Peyer's patch (tissue), 4 donors: ENCODE results near the gene GLMN. TPM values are rescaled to one million over a fixed set of nuclear protein-coding genes. Genes with fewer than 3 reads are reported as not detected.
"Not testable (repeated sequence)": the region's sequence is repeated elsewhere in the genome, so short reads cannot be mapped to it uniquely, and the experiment has no call there.

Experiments used
- DNase-seq, 3 donors: peaks; one replicate each; pipeline ENCODE4 v3.0.0-alpha.2; 2017 to 2019
- H3K27ac ChIP-seq, 4 donors: fragments of 200-600 bp; sonication (generic); one replicate each; pipeline ENCODE4 v1.5.1; 2016 to 2019
- H3K27me3 ChIP-seq, 2 donors: fragments of 200-600 bp; sonication (generic); one replicate each; pipeline ENCODE4 v1.5.1; 2019
- H3K36me3 ChIP-seq, 3 donors: fragments of 200-600 bp; sonication (generic); one replicate each; pipeline ENCODE4 v1.5.1; 2016 to 2019
- H3K4me1 ChIP-seq, 4 donors: fragments of 200-600 bp; sonication (generic); one replicate each; pipeline ENCODE4 v1.5.1; 2016 to 2019
- H3K4me3 ChIP-seq, 4 donors: fragments of 200-600 bp; sonication (generic); 1 replicate in 3 of 4; 2 replicates in 1 of 4; pipeline ENCODE4 v1.5.1; 2016 to 2019; ENCODE audit warnings: mild to moderate bottlenecking in 1 of 4
- H3K9me3 ChIP-seq, 4 donors: fragments of 200-600 bp; sonication (generic); one replicate each; pipeline ENCODE4 v1.5.1; 2016 to 2019; ENCODE audit warnings: mild to moderate bottlenecking in 1 of 4
- CTCF ChIP-seq, 6 experiments: fragments of 450-650 bp in 4 of 6; fragments of 200-600 bp in 2 of 6; sonication (generic) in 1 of 6; IDR thresholded peaks; one replicate each; pipeline ENCODE4 v1.5.1; 2017 to 2019; ENCODE audit warnings: antibody characterized with exemption in 6 of 6, mild to moderate bottlenecking in 3 of 6, moderate library complexity in 1 of 6
- POLR2A ChIP-seq, 2 donors: fragments of 450-650 bp; IDR thresholded peaks; one replicate each; pipeline ENCODE4 v1.5.1; 2017; ENCODE audit warnings: antibody characterized with exemption in 2 of 2, mild to moderate bottlenecking in 2 of 2, moderate library complexity in 2 of 2
- total RNA-seq, 4 donors: library from RNA; depleted of rRNA; stranded (reverse); fragments of >200 nt; gene quantifications; one replicate each; pipeline ENCODE4 v1.1.0, GENCODE V29; 2016

GLMN gene
- total RNA-seq, 4 donors from 2014 or later = 1.1 to 19.8 (median 3.8) TPM

- H3K27me3 ChIP-seq = no peaks in the 10 kb centered on the region
- no peak overlapping the region for H3K27ac ChIP-seq
- no peaks in the 10 kb centered on the region for H3K4me1 ChIP-seq
- no peak overlapping the region for H3K4me3 ChIP-seq
- peaks cover 0 to 12% (median 0%) of the 10 kb centered on the region in 3 donors for H3K36me3 ChIP-seq
- TF ChIP-seq CTCF (IDR thresholded peaks at IDR 0.05) = peak in 4 of 6 experiments; percentile 48 to 67 (median 63)
- TF ChIP-seq POLR2A (IDR thresholded peaks at IDR 0.05) = no peak
- DNase-seq = no peak
- no peaks in the 10 kb centered on the region for H3K9me3 ChIP-seq
These were observed 7.3 kb downstream of the GLMN start for GRCh38 chr1:92291372-92291999.

- not testable (repeated sequence) for H3K4me1 ChIP-seq, H3K9me3 ChIP-seq, DNase-seq, H3K27ac ChIP-seq, H3K4me3 ChIP-seq, H3K27me3 ChIP-seq
- peaks cover 0 to 22% (median 0%) of the 10 kb centered on the region in 3 donors for H3K36me3 ChIP-seq
These were observed 17.4 kb downstream of the GLMN start for GRCh38 chr1:92281411-92281810.

- not testable (repeated sequence) for H3K9me3 ChIP-seq, H3K27ac ChIP-seq, H3K27me3 ChIP-seq, H3K4me1 ChIP-seq, DNase-seq, H3K4me3 ChIP-seq
- peaks cover 0 to 14% (median 0%) of the 10 kb centered on the region in 3 donors for H3K36me3 ChIP-seq
These were observed 19.0 kb downstream of the GLMN start for GRCh38 chr1:92279781-92280180.

- no peak for DNase-seq
- H3K9me3 ChIP-seq = no peaks in the 10 kb centered on the region
- TF ChIP-seq CTCF (IDR thresholded peaks at IDR 0.05) (no peak), POLR2A (IDR thresholded peaks at IDR 0.05) (no peak)
- no peak overlapping the region for H3K4me3 ChIP-seq
- no peaks in the 10 kb centered on the region for H3K4me1 ChIP-seq
- H3K27me3 ChIP-seq = no peaks in the 10 kb centered on the region
- peaks cover 0 to 15% (median 0%) of the 10 kb centered on the region in 3 donors for H3K36me3 ChIP-seq
- H3K27ac ChIP-seq = no peak overlapping the region
These were observed 21.6 kb downstream of the GLMN start for GRCh38 chr1:92277105-92277723.

- H3K27ac ChIP-seq = no peak overlapping the region
- no peaks in the 10 kb centered on the region for H3K9me3 ChIP-seq
- H3K36me3 ChIP-seq = peaks cover 0 to 27% (median 0%) of the 10 kb centered on the region in 3 donors
- no peaks in the 10 kb centered on the region for H3K27me3 ChIP-seq
- DNase-seq = no peak
- H3K4me3 ChIP-seq = no peak overlapping the region
- no peaks in the 10 kb centered on the region for H3K4me1 ChIP-seq
- TF ChIP-seq POLR2A (IDR thresholded peaks at IDR 0.05) (no peak), CTCF (IDR thresholded peaks at IDR 0.05) (no peak)
These were observed 22.7 kb downstream of the GLMN start for GRCh38 chr1:92276082-92276481.

- H3K4me1 ChIP-seq = no peaks in the 10 kb centered on the region
- TF ChIP-seq CTCF (IDR thresholded peaks at IDR 0.05) (no peak), POLR2A (IDR thresholded peaks at IDR 0.05) (no peak)
- H3K27ac ChIP-seq = no peak overlapping the region
- no peaks in the 10 kb centered on the region for H3K9me3 ChIP-seq
- DNase-seq = no peak
- peaks cover 0 to 25% (median 0%) of the 10 kb centered on the region in 3 donors for H3K36me3 ChIP-seq
- no peaks in the 10 kb centered on the region for H3K27me3 ChIP-seq
- no peak overlapping the region for H3K4me3 ChIP-seq
These were observed 23.8 kb downstream of the GLMN start for GRCh38 chr1:92274939-92275338.
